Esophagus squamous epithelium (tissue), 4 donors: ENCODE measurements around the gene MSI1.

Experiments used
- POLR2A ChIP-seq, 4 donors: fragments of 450-650 bp; IDR thresholded peaks; one replicate each; pipeline ENCODE4 v1.6.1; 2017; ENCODE audit warnings: antibody characterized with exemption in 4 of 4, mild to moderate bottlenecking in 4 of 4, moderate library complexity in 3 of 4
- TF ChIP-seq, protein P1 (sequence below), 6 experiments: fragments of 450-650 bp in 4 of 6; fragments of 200-600 bp in 2 of 6; sonication (generic) in 2 of 6; IDR thresholded peaks; one replicate each; pipeline ENCODE4 v1.5.1; 2016 to 2019; ENCODE audit warnings: antibody characterized with exemption in 6 of 6, mild to moderate bottlenecking in 4 of 6, moderate library complexity in 4 of 6

DNA sequence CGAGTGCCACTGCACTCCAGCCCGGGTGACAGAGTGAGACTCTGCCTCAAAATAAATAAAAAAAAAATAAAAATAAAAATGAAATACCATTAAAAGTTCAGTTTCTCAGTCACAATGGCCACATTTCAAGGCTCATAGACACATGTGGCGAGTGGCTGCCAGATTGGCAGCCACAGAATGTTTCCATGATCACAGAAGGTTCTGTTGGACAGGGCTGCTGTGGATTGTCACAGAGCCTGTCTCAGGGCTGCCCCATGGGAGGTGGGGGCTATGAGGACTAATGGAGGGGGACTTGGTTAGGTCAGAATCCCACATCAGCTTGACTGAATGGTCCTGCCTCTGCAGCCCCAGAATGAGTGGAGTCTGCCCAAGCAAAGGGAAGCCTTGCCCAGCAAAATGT is 37.6 kb downstream of the MSI1 start:
- TF ChIP-seq, protein P1, sequence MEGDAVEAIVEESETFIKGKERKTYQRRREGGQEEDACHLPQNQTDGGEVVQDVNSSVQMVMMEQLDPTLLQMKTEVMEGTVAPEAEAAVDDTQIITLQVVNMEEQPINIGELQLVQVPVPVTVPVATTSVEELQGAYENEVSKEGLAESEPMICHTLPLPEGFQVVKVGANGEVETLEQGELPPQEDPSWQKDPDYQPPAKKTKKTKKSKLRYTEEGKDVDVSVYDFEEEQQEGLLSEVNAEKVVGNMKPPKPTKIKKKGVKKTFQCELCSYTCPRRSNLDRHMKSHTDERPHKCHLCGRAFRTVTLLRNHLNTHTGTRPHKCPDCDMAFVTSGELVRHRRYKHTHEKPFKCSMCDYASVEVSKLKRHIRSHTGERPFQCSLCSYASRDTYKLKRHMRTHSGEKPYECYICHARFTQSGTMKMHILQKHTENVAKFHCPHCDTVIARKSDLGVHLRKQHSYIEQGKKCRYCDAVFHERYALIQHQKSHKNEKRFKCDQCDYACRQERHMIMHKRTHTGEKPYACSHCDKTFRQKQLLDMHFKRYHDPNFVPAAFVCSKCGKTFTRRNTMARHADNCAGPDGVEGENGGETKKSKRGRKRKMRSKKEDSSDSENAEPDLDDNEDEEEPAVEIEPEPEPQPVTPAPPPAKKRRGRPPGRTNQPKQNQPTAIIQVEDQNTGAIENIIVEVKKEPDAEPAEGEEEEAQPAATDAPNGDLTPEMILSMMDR (IDR thresholded peaks at IDR 0.05) = no peak
- no peak for TF ChIP-seq POLR2A (IDR thresholded peaks at IDR 0.05)
